SW480 (cell line): ENCODE results near the gene PARP11.

Experiments used
- DNase-seq: peaks from one replicate; pipeline ENCODE4 v3.0.0-alpha.2; 2016; ENCODE audit warnings: low spot score

Gene PARP11

DNA sequence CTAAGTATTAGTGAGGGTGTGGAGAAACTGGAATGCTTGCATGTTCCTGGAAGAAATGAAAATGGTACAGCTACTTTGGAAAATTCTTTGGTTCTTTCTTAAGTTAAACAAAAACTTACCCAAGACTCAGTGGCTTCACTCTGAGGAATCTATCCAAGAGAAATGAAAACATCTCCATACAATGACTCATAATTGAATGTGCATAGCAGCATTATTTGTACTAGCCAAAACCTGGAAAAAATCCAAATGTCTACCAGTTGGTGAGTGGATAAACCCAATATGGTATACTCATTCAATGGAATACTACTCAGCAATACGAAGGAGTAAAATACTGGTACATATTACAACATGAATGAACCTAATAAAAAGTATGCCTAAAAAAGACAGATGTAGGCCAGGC is 102.3 kb downstream of the PARP11 start:
- DNase-seq = no peak

- DNase-seq = no peak
These were observed 104.2 kb downstream of the PARP11 start for GRCh38 chr12:3768911-3769447.

GRCh38 chr12:3761116-3761735 is 112.0 kb downstream of the PARP11 start:
- no peak for DNase-seq

DNA sequence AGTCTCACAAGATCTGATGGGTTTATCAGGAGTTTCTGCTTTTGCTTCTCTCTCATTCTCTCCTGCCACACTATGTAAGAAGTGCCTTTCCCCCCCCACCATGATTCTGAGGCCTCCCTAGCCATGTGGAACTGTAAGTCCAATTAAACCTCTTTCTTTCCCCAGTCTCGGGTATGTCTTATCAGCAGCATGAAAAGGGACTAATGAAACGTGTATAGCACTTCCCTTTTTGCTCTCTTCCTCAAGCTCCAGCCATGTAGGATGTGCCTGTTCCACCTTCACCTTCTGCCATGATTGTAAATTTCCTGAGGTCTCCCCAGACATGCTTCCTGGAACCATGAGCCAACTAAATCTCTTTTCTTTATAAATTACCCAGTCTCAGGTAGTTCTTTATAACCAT is 113.3 kb downstream of the PARP11 start:
- no peak for DNase-seq
